HepG2 (cell line): ENCODE results near the gene CREM. TPM values are rescaled to one million over a fixed set of nuclear protein-coding genes. Genes with fewer than 3 reads are reported as not detected.

Source experiments
- ATAC-seq: fragments of 200-7000 bp; cut with Tn5 transposase; 3 replicates; pipeline ENCODE4 v1.9.1; 2020; ENCODE audit warnings: mild to moderate bottlenecking, moderate library complexity
- BruUV-seq: library from RNA; stranded (reverse); fragments of 400-500 nt; replicated peaks from 2 replicates; lab custom pipeline; 2021; lab: Mats Ljungman, UMichigan
- CTCF ChIA-PET: fragments of 300-600 bp; formaldehyde crosslinking; extraction: SDS; loops from one replicate; lab custom pipeline; 2021; ENCODE audit warnings: low total read pairs, inconsistent platforms, low intra/inter-chr PET ratio; lab: Yijun Ruan, JAX
- POLR2A ChIA-PET: fragments of 350-600 bp; sonication (Branson Sonifier 250); formaldehyde crosslinking; loops from one replicate; lab custom pipeline; 2020; ENCODE audit warnings: antibody characterized with exemption, inconsistent platforms; lab: Yijun Ruan, JAX
- DNase-seq: peaks from one replicate; pipeline ENCODE4 v3.0.0-alpha.2; 2015; ENCODE audit warnings: low spot score
- FAIRE-seq: peaks from 3 replicates; lab custom pipeline; 2011; peaks lifted over from hg19 to GRCh38; lab: Jason Lieb, UNC
- H2AFZ ChIP-seq: one replicate; pipeline ENCODE4 v1.6.1; 2011; ENCODE audit warnings: low read length, inconsistent platforms
- H3K27ac ChIP-seq: fragments of 300-600 bp; 3 replicates; pipeline ENCODE4 v1.8.0; 2011; ENCODE audit warnings: mixed run types, mild to moderate bottlenecking, mixed read lengths, low read length, inconsistent platforms; ENCODE audit not compliant: insufficient read depth; ENCODE audit errors: extremely low read length
- H3K27me3 ChIP-seq, 2 experiments: fragments of 200-600 bp in 1 of 2; 2 replicates in 1 of 2; 3 replicates in 1 of 2; pipeline versions ENCODE4 v1.6.0 to v1.8.0; 2011; ENCODE audit warnings: low read length in 2 of 2, mild to moderate bottlenecking in 2 of 2, moderate library complexity in 2 of 2, inconsistent platforms in 1 of 2; ENCODE audit not compliant: insufficient read depth in 2 of 2, control insufficient read depth in 1 of 2
- H3K36me3 ChIP-seq, 2 experiments: fragments of 200-600 bp in 1 of 2; replicated peaks in 1 of 2; 2 replicates in 1 of 2; 3 replicates in 1 of 2; pipeline versions ENCODE4 v1.5.1 to v1.8.0; 2011; ENCODE audit warnings: low read length in 2 of 2, inconsistent platforms in 1 of 2; ENCODE audit not compliant: insufficient read depth in 2 of 2, control insufficient read depth in 1 of 2
- H3K4me1 ChIP-seq: 2 replicates; pipeline ENCODE4 v1.5.1; 2012; ENCODE audit warnings: low read length, inconsistent platforms; ENCODE audit not compliant: insufficient read depth
- H3K4me2 ChIP-seq: 2 replicates; pipeline ENCODE4 v1.6.0; 2011; ENCODE audit warnings: low read depth, low read length, inconsistent platforms
- H3K4me3 ChIP-seq, 3 experiments: fragments of 200-600 bp in 1 of 3; sonication (generic), shearing (Covaris generic) in 1 of 3; replicated peaks in 1 of 3; 2 replicates each; pipeline ENCODE4 v1.5.1; 2011 to 2016; ENCODE audit warnings: low read length in 3 of 3, inconsistent platforms in 2 of 3, low read depth in 2 of 3, mild to moderate bottlenecking in 2 of 3, control low read depth in 1 of 3, mixed read lengths in 1 of 3; ENCODE audit not compliant: insufficient read depth in 1 of 3
- H3K79me2 ChIP-seq: one replicate; pipeline ENCODE4 v1.6.1; 2011; ENCODE audit warnings: low read length, inconsistent platforms; ENCODE audit not compliant: insufficient read depth
- H3K9ac ChIP-seq: 2 replicates; pipeline ENCODE4 v1.6.0; 2011; ENCODE audit warnings: mild to moderate bottlenecking, low read depth, low read length, inconsistent platforms; ENCODE audit not compliant: insufficient read depth
- H3K9me3 ChIP-seq: 2 replicates; pipeline ENCODE4 v1.5.1; 2012; ENCODE audit warnings: mild to moderate bottlenecking, low read length
- H4K20me1 ChIP-seq: 2 replicates; pipeline ENCODE4 v1.6.0; 2011; ENCODE audit warnings: inconsistent platforms, mild to moderate bottlenecking, low read length, moderate library complexity; ENCODE audit not compliant: insufficient read depth
- CBX1 ChIP-seq: IDR thresholded peaks from one replicate; pipeline ENCODE4 v1.6.1; 2016; ENCODE audit warnings: antibody characterized with exemption, low read depth
- CC2D1A ChIP-seq: sonication (generic); formaldehyde crosslinking; IDR thresholded peaks from 2 replicates; pipeline ENCODE4 v1.8.1; 2023; ENCODE audit warnings: mild to moderate bottlenecking, missing genetic modification reagents
- CEBPB ChIP-seq: IDR thresholded peaks from 2 replicates; pipeline ENCODE4 v1.6.1; 2011; ENCODE audit warnings: low read depth, low read length, improper control_type of control experiment, borderline replicate concordance
- LCORL ChIP-seq, 2 experiments: fragments of 450-650 bp in 1 of 2; sonication (generic) in 1 of 2; formaldehyde crosslinking in 1 of 2; IDR thresholded peaks; 2 replicates each; pipeline versions ENCODE4 v1.5.0 to v1.6.1; 2017 to 2020; ENCODE audit warnings: antibody characterized with exemption in 1 of 2, missing genetic modification reagents in 1 of 2
- MXD4 ChIP-seq: IDR thresholded peaks from 2 replicates; pipeline ENCODE4 v1.6.1; 2016; ENCODE audit warnings: mild to moderate bottlenecking, missing biosample characterization, missing genetic modification reagents
- MYNN ChIP-seq: sonication (generic); formaldehyde crosslinking; IDR thresholded peaks from 2 replicates; pipeline ENCODE4 v1.4.0; 2020; ENCODE audit warnings: mild to moderate bottlenecking, low read depth, missing genetic modification reagents
- NAIF1 ChIP-seq: sonication (generic); formaldehyde crosslinking; IDR thresholded peaks from 2 replicates; pipeline ENCODE4 v1.5.0; 2020; ENCODE audit warnings: mild to moderate bottlenecking, missing genetic modification reagents, borderline replicate concordance
- NFIC ChIP-seq: IDR thresholded peaks from 2 replicates; pipeline ENCODE4 v1.6.1; 2012; ENCODE audit warnings: mild to moderate bottlenecking, low read length, inconsistent platforms
- SOX13 ChIP-seq, 3 experiments: fragments of 450-650 bp in 1 of 3; sonication (generic) in 1 of 3; formaldehyde crosslinking in 1 of 3; IDR thresholded peaks in 2 of 3; conservative IDR thresholded peaks in 1 of 3; 2 replicates each; pipeline versions ENCODE4 v1.5.0 to v1.6.1; 2016 to 2020; ENCODE audit warnings: antibody characterized with exemption in 1 of 3, mild to moderate bottlenecking in 1 of 3, missing compliant biosample characterization in 1 of 3, missing genetic modification reagents in 1 of 3, moderate library complexity in 1 of 3
- SRY ChIP-seq: sonication (generic); formaldehyde crosslinking; IDR thresholded peaks from 2 replicates; pipeline ENCODE4 v1.8.0; 2022; ENCODE audit warnings: mild to moderate bottlenecking, missing genetic modification reagents
- TAF15 ChIP-seq: fragments of 200-400 bp; formaldehyde crosslinking; IDR thresholded peaks from one replicate; pipeline ENCODE4 v1.6.1; 2018; ENCODE audit warnings: mild to moderate bottlenecking, low read depth, low read length; ENCODE audit not compliant: poor library complexity, severe bottlenecking
- TEAD3 ChIP-seq: optimal IDR thresholded peaks from 2 replicates; pipeline ENCODE3; 2016; ENCODE audit warnings: borderline replicate concordance
- ZNF101 ChIP-seq: sonication (generic); formaldehyde crosslinking; IDR thresholded peaks from 2 replicates; pipeline ENCODE4 v1.4.0; 2020; ENCODE audit warnings: mild to moderate bottlenecking, low read depth, missing genetic modification reagents, borderline replicate concordance
- WGBS: methylation state at CpG from one replicate; pipeline ENCODE4 v1.1.6; 2017; ENCODE audit warnings: low lambda C conversion rate; 5-methylcytosine and 5-hydroxymethylcytosine counted together
- in situ Hi-C: cut with HindIII; loops from 2 replicates; pipeline ENCODE4 v1.10.0; 2017; ENCODE audit warnings: low pct_unique_long_range_greater_than_20kb; ENCODE audit not compliant: extremely low pct_ligation_motif_present
- intact Hi-C: fragments of 100-400 bp; cut with micrococcal nuclease; formaldehyde crosslinking; loops from one replicate; pipeline ENCODE4 v1.10.0; 2022; ENCODE audit not compliant: unreplicated experiment
- polyA plus RNA-seq, 8 experiments: library from polyadenylated mRNA; depleted of rRNA in 3 of 8; stranded (reverse) in 7 of 8; unstranded in 1 of 8; fragments of >200 nt; fragmentation: Illumina TruSeq in 4 of 8; extraction: Trizol in 4 of 8; gene quantifications; 2 replicates each; pipeline versions ENCODE4 v1.2.1 to v1.2.3, GENCODE V29; 2011 to 2016; ENCODE audit warnings: low read depth in 4 of 8, missing spikeins in 1 of 8, mixed read lengths in 1 of 8; ENCODE audit not compliant: insufficient read depth in 1 of 8
- total RNA-seq, 5 experiments: library from RNA; depleted of rRNA; stranded (reverse); fragments of >200 nt; fragmentation: Illumina TruSeq; extraction: Trizol; gene quantifications; 2 replicates each; pipeline ENCODE4 v1.2.3, GENCODE V29; 2016; ENCODE audit warnings: low read depth in 1 of 5
- TF ChIP-seq, protein P1 (sequence below): IDR thresholded peaks from 2 replicates; pipeline ENCODE4 v1.6.1; 2018; ENCODE audit warnings: missing genetic modification reagents, mild to moderate bottlenecking, missing compliant biosample characterization
- TF ChIP-seq, protein P2 (sequence below): sonication (generic); formaldehyde crosslinking; conservative IDR thresholded peaks from 2 replicates; pipeline ENCODE4 v1.8.1; 2023; ENCODE audit warnings: missing genetic modification reagents

CREM gene
- total and polyA plus RNA-seq, 2 of the 13 experiments (the other 11 are each of a cell fraction or from before 2014, with no cell fraction given), result 21.3 to 25.4 TPM

DNA sequence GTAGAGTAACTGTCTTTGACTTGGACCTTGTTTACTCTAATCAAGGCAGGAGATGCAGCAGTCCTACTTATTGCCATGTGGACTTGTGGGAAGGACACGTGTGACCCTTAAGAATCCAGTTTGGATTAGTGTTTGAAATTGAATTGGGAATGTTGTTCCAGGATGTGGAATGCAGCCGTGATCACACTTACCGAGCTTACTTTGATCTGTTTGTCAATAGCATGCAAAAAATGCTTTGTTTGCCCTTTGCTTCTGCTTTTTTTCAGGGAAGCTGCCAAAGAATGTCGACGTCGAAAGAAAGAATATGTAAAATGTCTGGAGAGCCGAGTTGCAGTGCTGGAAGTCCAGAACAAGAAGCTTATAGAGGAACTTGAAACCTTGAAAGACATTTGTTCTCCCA, 84.7 kb downstream of the CREM start (continued):
- no peak for TF ChIP-seq CC2D1A (CRISPR knock-in tag)
- no peak for TF ChIP-seq NFIC
- no peak for TF ChIP-seq MYNN (CRISPR knock-in tag)
- no peak for TF ChIP-seq TEAD3

DNA sequence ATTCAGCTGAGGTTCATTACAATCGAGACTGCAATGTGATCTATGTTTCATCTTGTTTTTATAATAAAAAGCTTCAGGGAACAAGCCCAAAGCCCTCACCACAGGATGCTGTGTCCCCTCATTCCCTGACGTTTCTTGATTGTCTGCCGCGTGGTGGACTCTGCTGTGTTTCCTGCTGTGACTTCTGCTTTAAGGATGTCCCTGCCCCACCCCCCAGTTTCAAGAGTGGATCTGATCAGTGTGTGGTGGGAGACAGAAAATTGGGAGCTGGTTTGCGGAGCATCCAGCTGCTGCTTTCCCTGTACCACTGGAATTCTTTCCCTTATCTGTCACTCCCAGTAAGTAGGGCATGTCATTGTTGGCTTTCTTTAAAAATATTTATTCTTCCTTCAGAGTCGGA, 86.2 kb downstream of the CREM start:
- in situ Hi-C loops, result no loop called here

More for the DNA sequence above, 86.2 kb downstream of the CREM start:
- no peak overlapping the region for H3K27ac ChIP-seq
- H3K36me3 ChIP-seq, result no peaks in the 10 kb centered on the region
- 94% methylated on average over 6 of the region's 6 CpGs for WGBS
- H3K27me3 ChIP-seq, result no peaks in the 10 kb centered on the region
- H3K79me2 ChIP-seq, result no peaks in the 10 kb centered on the region
- H3K4me2 ChIP-seq, result no peak overlapping the region
- H3K4me3 ChIP-seq, result no peak overlapping the region
- no peak overlapping the region for H2AFZ ChIP-seq
- peaks cover 43% of the 10 kb centered on the region for H3K4me1 ChIP-seq
- no peak for FAIRE-seq
- no peak overlapping the region for H3K9ac ChIP-seq
- no peak for DNase-seq
- no TSS peak for BruUV-seq
- TF ChIP-seq SOX13 (IDR thresholded peaks at IDR 0.05) (no peak), SOX13 (CRISPR knock-in tag; conservative IDR thresholded peaks at IDR 0.05 in 1 of 2, IDR thresholded peaks at IDR 0.05 in 1 of 2) (no peak), LCORL (IDR thresholded peaks at IDR 0.05) (no peak), LCORL (CRISPR knock-in tag; IDR thresholded peaks at IDR 0.05) (no peak), CEBPB (no peak), SRY (CRISPR knock-in tag) (no peak), NAIF1 (no peak), ZNF101 (CRISPR knock-in tag) (no peak), CBX1 (no peak), MXD4 (CRISPR knock-in tag) (no peak), TAF15 (no peak)
- TF ChIP-seq, protein P1, sequence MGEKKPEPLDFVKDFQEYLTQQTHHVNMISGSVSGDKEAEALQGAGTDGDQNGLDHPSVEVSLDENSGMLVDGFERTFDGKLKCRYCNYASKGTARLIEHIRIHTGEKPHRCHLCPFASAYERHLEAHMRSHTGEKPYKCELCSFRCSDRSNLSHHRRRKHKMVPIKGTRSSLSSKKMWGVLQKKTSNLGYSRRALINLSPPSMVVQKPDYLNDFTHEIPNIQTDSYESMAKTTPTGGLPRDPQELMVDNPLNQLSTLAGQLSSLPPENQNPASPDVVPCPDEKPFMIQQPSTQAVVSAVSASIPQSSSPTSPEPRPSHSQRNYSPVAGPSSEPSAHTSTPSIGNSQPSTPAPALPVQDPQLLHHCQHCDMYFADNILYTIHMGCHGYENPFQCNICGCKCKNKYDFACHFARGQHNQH (CRISPR knock-in tag), result no peak
- TF ChIP-seq, protein P2, sequence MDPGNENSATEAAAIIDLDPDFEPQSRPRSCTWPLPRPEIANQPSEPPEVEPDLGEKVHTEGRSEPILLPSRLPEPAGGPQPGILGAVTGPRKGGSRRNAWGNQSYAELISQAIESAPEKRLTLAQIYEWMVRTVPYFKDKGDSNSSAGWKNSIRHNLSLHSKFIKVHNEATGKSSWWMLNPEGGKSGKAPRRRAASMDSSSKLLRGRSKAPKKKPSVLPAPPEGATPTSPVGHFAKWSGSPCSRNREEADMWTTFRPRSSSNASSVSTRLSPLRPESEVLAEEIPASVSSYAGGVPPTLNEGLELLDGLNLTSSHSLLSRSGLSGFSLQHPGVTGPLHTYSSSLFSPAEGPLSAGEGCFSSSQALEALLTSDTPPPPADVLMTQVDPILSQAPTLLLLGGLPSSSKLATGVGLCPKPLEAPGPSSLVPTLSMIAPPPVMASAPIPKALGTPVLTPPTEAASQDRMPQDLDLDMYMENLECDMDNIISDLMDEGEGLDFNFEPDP (CRISPR knock-in tag), result no peak
- CTCF ChIA-PET, result no interaction called here
- intact Hi-C loops, result no loop called here
- no peaks in the 10 kb centered on the region for H4K20me1 ChIP-seq
- POLR2A ChIA-PET, result no interaction called here
- no peaks in the 10 kb centered on the region for H3K9me3 ChIP-seq
- no peak for ATAC-seq
